CD4-positive, alpha-beta T cell (primary cell): ENCODE data around the gene LCE3A. TPM values are rescaled to one million over a fixed set of nuclear protein-coding genes. Genes with fewer than 3 reads are reported as not detected.

Source experiments
- ATAC-seq: fragments of 200-7000 bp; cut with Tn5 transposase; one replicate; pipeline ENCODE4 v1.10.0; 2022; ENCODE audit warnings: mild to moderate bottlenecking; ENCODE audit not compliant: poor library complexity
- CTCF ChIA-PET: fragments of 350-600 bp; sonication (Branson Sonifier 250); formaldehyde crosslinking; loops from one replicate; lab custom pipeline; 2021; ENCODE audit warnings: antibody characterized with exemption, inconsistent platforms; lab: Charles Lee
- POLR2A ChIA-PET: fragments of 350-600 bp; sonication (Branson Sonifier 250); formaldehyde crosslinking; loops from one replicate; lab custom pipeline; 2021; ENCODE audit warnings: antibody characterized with exemption, inconsistent platforms; lab: Charles Lee
- DNase-seq, 14 experiments: peaks; one replicate each; pipeline ENCODE4 v3.0.0-alpha.2; 2013 to 2020; ENCODE audit warnings: mixed read lengths in 2 of 14
- H3K27ac ChIP-seq, 2 donors: one replicate each; pipeline versions ENCODE4 v1.5.1 to v1.7.0; 2013; ENCODE audit warnings: low read length in 2 of 2, low read depth in 1 of 2, mild to moderate bottlenecking in 1 of 2
- H3K27me3 ChIP-seq, 2 experiments: 1 replicate in 1 of 2; 2 replicates in 1 of 2; pipeline versions ENCODE4 v1.6.1 to v1.7.0; 2013; ENCODE audit warnings: low read length in 2 of 2, control low read depth in 1 of 2, mild to moderate bottlenecking in 1 of 2, moderate library complexity in 1 of 2; ENCODE audit not compliant: insufficient read depth in 2 of 2, control insufficient read depth in 1 of 2
- H3K36me3 ChIP-seq: one replicate; pipeline ENCODE4 v1.6.1; 2013; ENCODE audit warnings: low read length, control low read depth; ENCODE audit not compliant: insufficient read depth
- H3K4me1 ChIP-seq: one replicate; pipeline ENCODE4 v1.6.1; 2013; ENCODE audit warnings: low read length, control low read depth; ENCODE audit not compliant: insufficient read depth
- H3K4me3 ChIP-seq: one replicate; pipeline ENCODE4 v1.5.1; 2013; ENCODE audit warnings: mild to moderate bottlenecking, low read length, moderate library complexity
- H3K9me3 ChIP-seq, 2 experiments: 1 replicate in 1 of 2; 2 replicates in 1 of 2; pipeline versions ENCODE4 v1.6.1 to v1.7.0; 2013; ENCODE audit warnings: low read length in 2 of 2, mild to moderate bottlenecking in 2 of 2, control low read depth in 1 of 2, moderate library complexity in 1 of 2; ENCODE audit not compliant: control insufficient read depth in 1 of 2, insufficient read depth in 1 of 2
- H3K27ac Mint-ChIP-seq: one replicate; pipeline ENCODE4 v1.8.0; 2020; ENCODE audit warnings: mixed read lengths
- H3K27me3 Mint-ChIP-seq: one replicate; pipeline ENCODE4 v1.8.0; 2021; ENCODE audit warnings: mixed read lengths
- H3K36me3 Mint-ChIP-seq: one replicate; pipeline ENCODE4 v1.8.0; 2021; ENCODE audit warnings: low read depth, mixed read lengths
- H3K4me1 Mint-ChIP-seq: one replicate; pipeline ENCODE4 v1.8.0; 2021; ENCODE audit warnings: low read depth, mixed read lengths
- H3K4me3 Mint-ChIP-seq: one replicate; pipeline ENCODE4 v1.8.0; 2020; ENCODE audit warnings: mild to moderate bottlenecking, mixed read lengths
- H3K9me3 Mint-ChIP-seq: one replicate; pipeline ENCODE4 v1.8.0; 2020; ENCODE audit warnings: mixed read lengths
- intact Hi-C, 2 experiments: fragments of 100-400 bp; cut with DNase I in 1 of 2; cut with micrococcal nuclease in 1 of 2; formaldehyde crosslinking; loops; one replicate each; pipeline versions ENCODE4 v1.15.1 to v1.9.0; 2023 to 2025; cut with DNase I, micrococcal nuclease
- total RNA-seq, 174 experiments: library from RNA in 2 of 174; stranded (reverse) in 2 of 174; gene quantifications; one replicate each; pipeline ENCODE4 v1.2.3 and lab custom pipeline; 2021 to 2026
- TF ChIP-seq, protein P1 (sequence below): fragments of 200-600 bp; IDR thresholded peaks from one replicate; pipeline ENCODE4 v1.8.0; 2022; ENCODE audit warnings: antibody characterized with exemption, mild to moderate bottlenecking

The LCE3A gene
- total RNA-seq, 2 experiments from 2014 or later, result not detected

DNA sequence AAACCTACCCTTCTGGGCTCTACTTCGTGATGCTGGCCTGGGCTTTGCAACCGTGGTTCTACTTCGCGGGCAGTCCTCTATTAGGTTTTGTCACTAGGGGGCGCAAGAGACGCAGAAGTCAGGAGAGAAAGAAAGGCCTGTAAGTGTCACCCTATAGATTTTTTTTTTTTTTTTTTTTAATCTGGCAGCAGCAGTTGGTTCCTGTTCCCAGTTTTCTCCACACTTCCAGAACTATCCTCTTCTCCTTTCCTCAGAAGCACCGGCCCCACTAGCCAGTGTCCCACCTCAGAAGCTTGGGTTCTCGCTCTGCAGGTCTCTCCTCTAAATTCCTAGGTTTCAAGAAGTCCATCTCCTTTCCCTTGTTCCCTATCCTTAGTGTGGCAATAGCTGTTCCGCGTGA, 31.2 kb upstream of the LCE3A start:
- Mint-ChIP-seq H3K9me3 (no peaks in the 10 kb centered on the region), H3K4me1 (no peaks in the 10 kb centered on the region), H3K27ac (no peak overlapping the region), H3K27me3 (peaks cover 28% of the 10 kb centered on the region), H3K4me3 (no peak overlapping the region), H3K36me3 (no peaks in the 10 kb centered on the region)
- intact Hi-C loops, result loop anchor here (5.0 kb wide), 1 partner anchor 623 kb away; no protein-coding TSS in a partner anchor
- TF ChIP-seq, protein P1, sequence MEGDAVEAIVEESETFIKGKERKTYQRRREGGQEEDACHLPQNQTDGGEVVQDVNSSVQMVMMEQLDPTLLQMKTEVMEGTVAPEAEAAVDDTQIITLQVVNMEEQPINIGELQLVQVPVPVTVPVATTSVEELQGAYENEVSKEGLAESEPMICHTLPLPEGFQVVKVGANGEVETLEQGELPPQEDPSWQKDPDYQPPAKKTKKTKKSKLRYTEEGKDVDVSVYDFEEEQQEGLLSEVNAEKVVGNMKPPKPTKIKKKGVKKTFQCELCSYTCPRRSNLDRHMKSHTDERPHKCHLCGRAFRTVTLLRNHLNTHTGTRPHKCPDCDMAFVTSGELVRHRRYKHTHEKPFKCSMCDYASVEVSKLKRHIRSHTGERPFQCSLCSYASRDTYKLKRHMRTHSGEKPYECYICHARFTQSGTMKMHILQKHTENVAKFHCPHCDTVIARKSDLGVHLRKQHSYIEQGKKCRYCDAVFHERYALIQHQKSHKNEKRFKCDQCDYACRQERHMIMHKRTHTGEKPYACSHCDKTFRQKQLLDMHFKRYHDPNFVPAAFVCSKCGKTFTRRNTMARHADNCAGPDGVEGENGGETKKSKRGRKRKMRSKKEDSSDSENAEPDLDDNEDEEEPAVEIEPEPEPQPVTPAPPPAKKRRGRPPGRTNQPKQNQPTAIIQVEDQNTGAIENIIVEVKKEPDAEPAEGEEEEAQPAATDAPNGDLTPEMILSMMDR, result peak; percentile 52
- Histone ChIP-seq H3K9me3 (no peaks in the 10 kb centered on the region), H3K27ac (no peak overlapping the region), H3K4me1 (no peaks in the 10 kb centered on the region), H3K27me3 (peaks cover 7 to 11% of the 10 kb centered on the region in 2 experiments), H3K4me3 (no peak overlapping the region), H3K36me3 (no peaks in the 10 kb centered on the region)
- ChIA-PET CTCF (no interaction called here), POLR2A (no interaction called here)
- peak in 10 of 14 experiments; percentile 6 to 63 (median 22) for DNase-seq
- no peak for ATAC-seq

- Histone ChIP-seq H3K27ac (no peak overlapping the region), H3K36me3 (no peaks in the 10 kb centered on the region), H3K27me3 (peaks cover 9 to 20% of the 10 kb centered on the region in 2 experiments), H3K4me3 (no peak overlapping the region), H3K9me3 (no peaks in the 10 kb centered on the region), H3K4me1 (no peaks in the 10 kb centered on the region)
- TF ChIP-seq, protein P1, result no peak
- ChIA-PET POLR2A (no interaction called here), CTCF (no interaction called here)
- Mint-ChIP-seq H3K36me3 (no peaks in the 10 kb centered on the region), H3K4me3 (no peak overlapping the region), H3K4me1 (no peaks in the 10 kb centered on the region), H3K9me3 (no peaks in the 10 kb centered on the region), H3K27me3 (peaks cover 51% of the 10 kb centered on the region), H3K27ac (no peak overlapping the region)
- intact Hi-C loops, result no loop called here
- DNase-seq (no peak), ATAC-seq (no peak)
Measured at GRCh38 chr1:152646656-152647055, 23.8 kb upstream of the LCE3A start.

DNA sequence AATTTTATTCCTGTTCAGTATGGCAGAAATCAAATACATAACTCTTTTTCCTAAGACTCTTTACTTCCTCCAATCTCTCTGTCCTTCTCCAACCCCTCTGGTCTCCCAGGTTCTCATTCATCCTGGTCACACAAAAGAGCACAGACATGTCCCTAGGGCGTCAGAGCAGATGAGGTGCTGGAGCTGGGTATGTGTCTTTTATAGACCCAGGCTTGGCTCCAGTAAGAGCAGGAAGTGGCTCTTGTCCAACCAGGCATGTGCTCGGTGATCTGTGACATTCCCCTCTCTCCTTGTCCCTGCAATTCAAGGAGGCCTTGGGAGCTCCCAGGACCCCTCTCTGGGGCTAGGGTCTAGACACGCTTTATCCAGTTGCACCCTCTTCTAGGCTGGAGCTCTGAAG, 22.2 kb upstream of the LCE3A start:
- H3K4me3 Mint-ChIP-seq, result no peak overlapping the region
- Histone ChIP-seq H3K36me3 (no peaks in the 10 kb centered on the region), H3K4me3 (no peak overlapping the region), H3K9me3 (no peaks in the 10 kb centered on the region), H3K4me1 (no peaks in the 10 kb centered on the region), H3K27me3 (peaks cover 7 to 20% of the 10 kb centered on the region in 2 experiments), H3K27ac (no peak overlapping the region)
- DNase-seq (no peak), ATAC-seq (no peak)
- TF ChIP-seq, protein P1, result no peak
- H3K27me3 Mint-ChIP-seq, result peaks cover 37% of the 10 kb centered on the region
- no peak overlapping the region for H3K27ac Mint-ChIP-seq
- H3K4me1 Mint-ChIP-seq, result no peaks in the 10 kb centered on the region
- intact Hi-C loops, result no loop called here
- H3K36me3 Mint-ChIP-seq, result no peaks in the 10 kb centered on the region
- POLR2A ChIA-PET, result no interaction called here
- no peaks in the 10 kb centered on the region for H3K9me3 Mint-ChIP-seq
- CTCF ChIA-PET, result no interaction called here
